GM12878 (cell line): ENCODE data around the gene MRPL22.

ENCODE experiments used
- EZH2 ChIP-seq: IDR thresholded peaks from 2 replicates; pipeline ENCODE4 v1.6.1; 2012; ENCODE audit warnings: low read depth, mild to moderate bottlenecking, control low read depth, inconsistent platforms, low read length, borderline replicate concordance; ENCODE audit not compliant: control insufficient read depth
- GABPA ChIP-seq: IDR thresholded peaks from 2 replicates; pipeline ENCODE4 v1.6.1; 2014; ENCODE audit warnings: antibody characterized with exemption, low read depth, mild to moderate bottlenecking, inconsistent platforms
- JUNB ChIP-seq: IDR thresholded peaks from 2 replicates; pipeline ENCODE4 v1.6.1; 2016; ENCODE audit warnings: antibody characterized with exemption, mild to moderate bottlenecking
- POLR2A ChIP-seq: IDR thresholded peaks from 2 replicates; pipeline ENCODE4 v1.6.1; 2011; ENCODE audit warnings: low read depth, mild to moderate bottlenecking, low read length
- RB1 ChIP-seq: fragments of 450-650 bp; formaldehyde crosslinking; IDR thresholded peaks from 2 replicates; pipeline ENCODE4 v1.6.1; 2017; ENCODE audit warnings: mild to moderate bottlenecking, borderline replicate concordance
- TF ChIP-seq, protein P1 (sequence below), 3 experiments: IDR thresholded peaks in 2 of 3; conservative IDR thresholded peaks in 1 of 3; 2 replicates each; pipeline ENCODE4 v1.5.1; 2011; ENCODE audit warnings: low read depth in 3 of 3, low read length in 3 of 3, mild to moderate bottlenecking in 3 of 3, control low read depth in 2 of 3, moderate library complexity in 2 of 3, inconsistent platforms in 1 of 3, mixed read lengths in 1 of 3; ENCODE audit not compliant: control insufficient read depth in 2 of 3, insufficient read depth in 1 of 3; ENCODE audit errors: extremely low read depth in 1 of 3
- TF ChIP-seq, protein P2 (sequence below): fragments of 450-650 bp; formaldehyde crosslinking; IDR thresholded peaks from 2 replicates; pipeline ENCODE4 v1.5.0; 2022; ENCODE audit warnings: mild to moderate bottlenecking, missing genetic modification characterization

DNA sequence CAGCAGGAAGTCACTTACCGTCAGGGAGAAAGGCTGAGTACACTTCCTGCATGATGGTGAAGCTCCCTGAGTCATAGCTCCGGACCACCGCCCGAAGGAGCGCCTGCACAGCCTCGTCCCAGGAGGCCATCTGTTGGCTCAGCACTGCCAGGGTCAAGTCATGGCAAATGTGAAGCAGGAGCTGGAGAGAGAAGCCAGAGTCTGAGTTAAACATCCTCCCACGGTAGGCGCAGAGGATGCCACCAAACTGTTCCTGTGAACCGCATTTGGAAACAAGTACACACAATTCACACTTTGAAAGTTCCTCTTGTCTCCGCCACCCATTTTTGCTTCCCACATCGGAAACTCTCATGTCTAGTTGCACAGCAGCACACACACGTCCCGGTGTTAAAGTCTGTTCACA lies 48.5 kb upstream of the MRPL22 start:
- TF ChIP-seq, protein P1, sequence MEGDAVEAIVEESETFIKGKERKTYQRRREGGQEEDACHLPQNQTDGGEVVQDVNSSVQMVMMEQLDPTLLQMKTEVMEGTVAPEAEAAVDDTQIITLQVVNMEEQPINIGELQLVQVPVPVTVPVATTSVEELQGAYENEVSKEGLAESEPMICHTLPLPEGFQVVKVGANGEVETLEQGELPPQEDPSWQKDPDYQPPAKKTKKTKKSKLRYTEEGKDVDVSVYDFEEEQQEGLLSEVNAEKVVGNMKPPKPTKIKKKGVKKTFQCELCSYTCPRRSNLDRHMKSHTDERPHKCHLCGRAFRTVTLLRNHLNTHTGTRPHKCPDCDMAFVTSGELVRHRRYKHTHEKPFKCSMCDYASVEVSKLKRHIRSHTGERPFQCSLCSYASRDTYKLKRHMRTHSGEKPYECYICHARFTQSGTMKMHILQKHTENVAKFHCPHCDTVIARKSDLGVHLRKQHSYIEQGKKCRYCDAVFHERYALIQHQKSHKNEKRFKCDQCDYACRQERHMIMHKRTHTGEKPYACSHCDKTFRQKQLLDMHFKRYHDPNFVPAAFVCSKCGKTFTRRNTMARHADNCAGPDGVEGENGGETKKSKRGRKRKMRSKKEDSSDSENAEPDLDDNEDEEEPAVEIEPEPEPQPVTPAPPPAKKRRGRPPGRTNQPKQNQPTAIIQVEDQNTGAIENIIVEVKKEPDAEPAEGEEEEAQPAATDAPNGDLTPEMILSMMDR (IDR thresholded peaks at IDR 0.05 in 2 of 3, conservative IDR thresholded peaks at IDR 0.05 in 1 of 3; ENCODE audit: control insufficient read depth in 2 of 3, extremely low read depth in 1 of 3, insufficient read depth in 1 of 3, low read depth in 3 of 3, low read length in 3 of 3): no peak
- no peak for TF ChIP-seq EZH2
- no peak for TF ChIP-seq GABPA
- no peak for TF ChIP-seq JUNB
- TF ChIP-seq, protein P2, sequence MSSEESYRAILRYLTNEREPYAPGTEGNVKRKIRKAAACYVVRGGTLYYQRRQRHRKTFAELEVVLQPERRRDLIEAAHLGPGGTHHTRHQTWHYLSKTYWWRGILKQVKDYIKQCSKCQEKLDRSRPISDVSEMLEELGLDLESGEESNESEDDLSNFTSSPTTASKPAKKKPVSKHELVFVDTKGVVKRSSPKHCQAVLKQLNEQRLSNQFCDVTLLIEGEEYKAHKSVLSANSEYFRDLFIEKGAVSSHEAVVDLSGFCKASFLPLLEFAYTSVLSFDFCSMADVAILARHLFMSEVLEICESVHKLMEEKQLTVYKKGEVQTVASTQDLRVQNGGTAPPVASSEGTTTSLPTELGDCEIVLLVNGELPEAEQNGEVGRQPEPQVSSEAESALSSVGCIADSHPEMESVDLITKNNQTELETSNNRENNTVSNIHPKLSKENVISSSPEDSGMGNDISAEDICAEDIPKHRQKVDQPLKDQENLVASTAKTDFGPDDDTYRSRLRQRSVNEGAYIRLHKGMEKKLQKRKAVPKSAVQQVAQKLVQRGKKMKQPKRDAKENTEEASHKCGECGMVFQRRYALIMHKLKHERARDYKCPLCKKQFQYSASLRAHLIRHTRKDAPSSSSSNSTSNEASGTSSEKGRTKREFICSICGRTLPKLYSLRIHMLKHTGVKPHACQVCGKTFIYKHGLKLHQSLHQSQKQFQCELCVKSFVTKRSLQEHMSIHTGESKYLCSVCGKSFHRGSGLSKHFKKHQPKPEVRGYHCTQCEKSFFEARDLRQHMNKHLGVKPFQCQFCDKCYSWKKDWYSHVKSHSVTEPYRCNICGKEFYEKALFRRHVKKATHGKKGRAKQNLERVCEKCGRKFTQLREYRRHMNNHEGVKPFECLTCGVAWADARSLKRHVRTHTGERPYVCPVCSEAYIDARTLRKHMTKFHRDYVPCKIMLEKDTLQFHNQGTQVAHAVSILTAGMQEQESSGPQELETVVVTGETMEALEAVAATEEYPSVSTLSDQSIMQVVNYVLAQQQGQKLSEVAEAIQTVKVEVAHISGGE (CRISPR knock-in tag): no peak
- TF ChIP-seq POLR2A: no peak
- no peak for TF ChIP-seq RB1
